Activated B cell treated with CpG ODN at 0.5 μM for 24 hours (primary cell): ENCODE measurements around the gene PSMD13. TPM values are rescaled to one million over a fixed set of nuclear protein-coding genes. Genes with fewer than 3 reads are reported as not detected.
"Not testable (repeated sequence)": the region's sequence is repeated elsewhere in the genome, so short reads cannot be mapped to it uniquely, and the experiment has no call there.

ENCODE experiments used
- ATAC-seq: fragments of 200-7000 bp; cut with Tn5 transposase; one replicate; pipeline ENCODE4 v1.10.0; 2021; ENCODE audit warnings: low read depth, mild to moderate bottlenecking, moderate library complexity
- CTCF ChIA-PET: fragments of 350-600 bp; sonication (Branson Sonifier 250); formaldehyde crosslinking; loops from one replicate; lab custom pipeline; 2021; ENCODE audit warnings: antibody characterized with exemption; lab: Charles Lee
- POLR2A ChIA-PET: fragments of 350-600 bp; sonication (Branson Sonifier 250); formaldehyde crosslinking; loops from one replicate; lab custom pipeline; 2021; ENCODE audit warnings: antibody characterized with exemption; lab: Charles Lee
- DNase-seq: peaks from one replicate; pipeline ENCODE4 v3.0.0; 2022
- H3K27ac Mint-ChIP-seq: one replicate; pipeline ENCODE4 v1.8.0; 2020; ENCODE audit warnings: mixed read lengths
- H3K27me3 Mint-ChIP-seq: one replicate; pipeline ENCODE4 v1.8.0; 2021; ENCODE audit warnings: mixed read lengths
- H3K36me3 Mint-ChIP-seq: one replicate; pipeline ENCODE4 v1.8.0; 2021; ENCODE audit warnings: low read depth, mixed read lengths
- H3K4me1 Mint-ChIP-seq: one replicate; pipeline ENCODE4 v1.8.0; 2021; ENCODE audit warnings: mixed read lengths
- H3K4me3 Mint-ChIP-seq: one replicate; pipeline ENCODE4 v1.8.0; 2020; ENCODE audit warnings: mild to moderate bottlenecking, mixed read lengths
- H3K9me3 Mint-ChIP-seq: one replicate; pipeline ENCODE4 v1.8.0; 2020; ENCODE audit warnings: mixed read lengths
- CTCF ChIP-seq: fragments of 200-600 bp; IDR thresholded peaks from one replicate; pipeline ENCODE4 v1.8.0; 2022; ENCODE audit warnings: antibody characterized with exemption, mild to moderate bottlenecking
- intact Hi-C: fragments of 100-400 bp; cut with micrococcal nuclease; formaldehyde crosslinking; loops from one replicate; pipeline ENCODE4 v1.15.1; 2024
- total RNA-seq: library from RNA; stranded (reverse); gene quantifications from 2 replicates; pipeline ENCODE4 v1.2.3, GENCODE V29; 2022

The PSMD13 gene
- total RNA-seq, 1 donor from 2014 or later: 149 TPM

GRCh38 chr11:235609-235996 lies 1.2 kb upstream of the PSMD13 start:
- intact Hi-C loops: loop anchor here (5.0 kb wide), 1 partner anchor 52 kb away; the partner anchor contains the start of gene PGGHG
- peaks cover 35% of the 10 kb centered on the region for H3K4me1 Mint-ChIP-seq

GRCh38 chr11:235997-236773 lies 591 bp upstream of the PSMD13 start, which contains the start of gene SIRT3:
Gene SIRT3 (minus strand): TSS chr11:236342. CDS start chr11:236328, 14 bp downstream.
- ATAC-seq (peak; percentile 89), DNase-seq (peak; percentile 76)
- intact Hi-C loops: loop anchor here (1.0 to 5.0 kb wide), 8 partner anchors 29 to 301 kb away; partner anchors contain the start of genes BET1L, LRRC56, PGGHG and RIC8A
- H3K4me1 Mint-ChIP-seq: peaks cover 35% of the 10 kb centered on the region
- no peaks in the 10 kb centered on the region for H3K9me3 Mint-ChIP-seq
- ChIA-PET CTCF (interaction anchor here (1.8 kb wide), 1 partner anchor 14 kb away, joined by 9 read pairs; no protein-coding TSS in a partner anchor), POLR2A (interaction anchor here (0.9 to 3.1 kb wide), 12 partner anchors 21 to 302 kb away, joined by 3 to 55 read pairs (median 6); partner anchors contain the start of genes BET1L, HRAS, LRRC56 and RIC8A)
- peak within 1 kb of the TSS; percentile 99 for H3K27ac Mint-ChIP-seq
- peaks cover 28% of the 10 kb centered on the region for H3K36me3 Mint-ChIP-seq
- no peaks in the 10 kb centered on the region for H3K27me3 Mint-ChIP-seq
- no peak for TF ChIP-seq CTCF
- peak within 1 kb of the TSS; percentile 98 for H3K4me3 Mint-ChIP-seq

More at GRCh38 chr11:235609-235996, 1.2 kb upstream of the PSMD13 start:
- no peak for TF ChIP-seq CTCF
- no peaks in the 10 kb centered on the region for H3K27me3 Mint-ChIP-seq
- POLR2A ChIA-PET: interaction anchor here (2.4 to 3.1 kb wide), 2 partner anchors 22 to 28 kb away, joined by 6 to 55 read pairs; partner anchors contain the start of genes BET1L and RIC8A
- H3K4me3 Mint-ChIP-seq: peak overlapping the region; percentile 90
- DNase-seq (no peak), ATAC-seq (peak; percentile 5)
- CTCF ChIA-PET: no interaction called here
- H3K36me3 Mint-ChIP-seq: peaks cover 24% of the 10 kb centered on the region
- no peaks in the 10 kb centered on the region for H3K9me3 Mint-ChIP-seq
- peak overlapping the region; percentile 86 for H3K27ac Mint-ChIP-seq

- ChIA-PET POLR2A (interaction anchor here (1.1 to 3.1 kb wide), 5 partner anchors 10 to 176 kb away, joined by 3 to 55 read pairs (median 3); partner anchors contain the start of genes B4GALNT4, BET1L, RIC8A and SIGIRR), CTCF (interaction anchor here (1.0 to 1.8 kb wide), 2 partner anchors 12 to 66 kb away, joined by 3 to 9 read pairs; no protein-coding TSS in a partner anchor)
- Mint-ChIP-seq H3K4me1 (peaks cover 40% of the 10 kb centered on the region), H3K4me3 (peak overlapping the region; percentile 98), H3K36me3 (peaks cover 44% of the 10 kb centered on the region)
- ATAC-seq, H3K27ac Mint-ChIP-seq, H3K27me3 Mint-ChIP-seq, DNase-seq, H3K9me3 Mint-ChIP-seq: not testable (repeated sequence)
- intact Hi-C loops: loop anchor here (5.0 kb wide), 1 partner anchor 49 kb away; the partner anchor contains the start of gene PGGHG
Measured at GRCh38 chr11:238346-238745, 1.6 kb downstream of the PSMD13 start.

- Mint-ChIP-seq H3K4me1 (peaks cover 36% of the 10 kb centered on the region), H3K36me3 (peaks cover 60% of the 10 kb centered on the region), H3K4me3 (no peak overlapping the region), H3K27me3 (no peaks in the 10 kb centered on the region), H3K27ac (no peak overlapping the region), H3K9me3 (no peaks in the 10 kb centered on the region)
- TF ChIP-seq CTCF: no peak
- ChIA-PET CTCF (interaction anchor here (0.7 kb wide), 1 partner anchor 11 kb away, joined by 3 read pairs; no protein-coding TSS in a partner anchor), POLR2A (no interaction called here)
- intact Hi-C loops: no loop called here
- ATAC-seq: no peak
- no peak for DNase-seq
Measured at GRCh38 chr11:240315-240714, 3.5 kb downstream of the PSMD13 start.

- POLR2A ChIA-PET: interaction anchor here (1.1 kb wide), 1 partner anchor 38 kb away, joined by 3 read pairs; no protein-coding TSS in a partner anchor
Measured at GRCh38 chr11:241634-242033, 4.9 kb downstream of the PSMD13 start.

More at GRCh38 chr11:241634-242033, 4.9 kb downstream of the PSMD13 start:
- CTCF ChIA-PET: interaction anchor here (1.1 to 1.4 kb wide), 2 partner anchors 9 to 10 kb away, joined by 3 to 5 read pairs; no protein-coding TSS in a partner anchor
- intact Hi-C loops: no loop called here
- Mint-ChIP-seq H3K36me3 (peaks cover 69% of the 10 kb centered on the region), H3K4me3 (no peak overlapping the region), H3K27me3 (no peaks in the 10 kb centered on the region), H3K27ac (no peak overlapping the region), H3K9me3 (no peaks in the 10 kb centered on the region), H3K4me1 (peaks cover 30% of the 10 kb centered on the region)
- ATAC-seq (no peak), DNase-seq (no peak)
- no peak for TF ChIP-seq CTCF
